K562 (cell line): ENCODE results near the gene EEFSEC. TPM values are rescaled to one million over a fixed set of nuclear protein-coding genes. Genes with fewer than 3 reads are reported as not detected.

Source experiments
- ATAC-seq: fragments of 200-7000 bp; cut with Tn5 transposase; 3 replicates; pipeline ENCODE4 v1.9.1; 2020; ENCODE audit warnings: moderate library complexity
- BruUV-seq: library from RNA; stranded (reverse); fragments of 400-500 nt; replicated peaks from 2 replicates; lab custom pipeline; 2021; lab: Mats Ljungman, UMichigan
- CTCF ChIA-PET: fragments of 300-600 bp; formaldehyde crosslinking; extraction: SDS; loops from one replicate; lab custom pipeline; 2021; ENCODE audit warnings: low intra/inter-chr PET ratio; lab: Yijun Ruan, JAX
- POLR2A ChIA-PET: fragments of 300-600, 350-650 bp; sonication (Branson Sonifier 250); formaldehyde crosslinking; extraction: SDS; loops from one replicate; lab custom pipeline; 2021; ENCODE audit warnings: antibody characterized with exemption, inconsistent platforms; lab: Yijun Ruan, JAX
- DNase-seq, 4 experiments: peaks; one replicate each; pipeline versions ENCODE4 v3.0.0 to v3.0.0-alpha.2; 2011 to 2018; ENCODE audit warnings: low spot score in 3 of 4, mixed read lengths in 3 of 4; ENCODE audit errors: extremely low read depth in 1 of 4
- FAIRE-seq: peaks from 2 replicates; lab custom pipeline; 2011; peaks lifted over from hg19 to GRCh38; lab: Jason Lieb, UNC
- H2AFZ ChIP-seq: 2 replicates; pipeline ENCODE4 v1.6.0; 2011; ENCODE audit warnings: low read depth, low read length, control low read depth, inconsistent platforms
- H3K27ac ChIP-seq: fragments of 200-600 bp; 3 replicates; pipeline ENCODE4 v1.8.0; 2011; ENCODE audit warnings: low read depth, mild to moderate bottlenecking, control low read depth, inconsistent platforms, low read length, moderate library complexity, mixed read lengths; ENCODE audit errors: extremely low read depth
- H3K27me3 ChIP-seq, 2 experiments: fragments of 300-600 bp in 1 of 2; 2 replicates in 1 of 2; 3 replicates in 1 of 2; pipeline versions ENCODE4 v1.6.0 to v1.8.0; 2011; ENCODE audit warnings: inconsistent platforms in 2 of 2, low read length in 2 of 2, mild to moderate bottlenecking in 1 of 2, mixed read lengths in 1 of 2, moderate library complexity in 1 of 2; ENCODE audit not compliant: control insufficient read depth in 2 of 2, insufficient read depth in 2 of 2
- H3K36me3 ChIP-seq: fragments of 300-600 bp; 3 replicates; pipeline ENCODE4 v1.8.0; 2011; ENCODE audit warnings: mild to moderate bottlenecking, low read length, inconsistent platforms; ENCODE audit not compliant: control insufficient read depth, insufficient read depth
- H3K4me1 ChIP-seq, 2 experiments: fragments of 200-600 bp in 1 of 2; replicated peaks in 1 of 2; 2 replicates in 1 of 2; 3 replicates in 1 of 2; pipeline versions ENCODE4 v1.5.1 to v1.8.0; 2011; ENCODE audit warnings: inconsistent platforms in 2 of 2, low read length in 2 of 2, mild to moderate bottlenecking in 1 of 2, mixed read lengths in 1 of 2, moderate library complexity in 1 of 2; ENCODE audit not compliant: control insufficient read depth in 2 of 2, insufficient read depth in 2 of 2
- H3K4me2 ChIP-seq: 2 replicates; pipeline ENCODE4 v1.6.1; 2011; ENCODE audit warnings: low read length, control low read depth, inconsistent platforms, mixed read lengths; ENCODE audit not compliant: insufficient read depth
- H3K4me3 ChIP-seq: fragments of 200-600 bp; sonication (generic), shearing (Covaris generic); 2 replicates; pipeline ENCODE4 v1.5.1; 2016; ENCODE audit warnings: control low read depth, inconsistent platforms
- H3K79me2 ChIP-seq: fragments of 200-600 bp; 3 replicates; pipeline ENCODE4 v1.8.0; 2011; ENCODE audit warnings: low read length, inconsistent platforms; ENCODE audit not compliant: control insufficient read depth, insufficient read depth
- H3K9ac ChIP-seq, 2 experiments: 2 replicates each; pipeline versions ENCODE4 v1.6.0 to v1.6.1; 2011; ENCODE audit warnings: low read depth in 2 of 2, low read length in 2 of 2, control low read depth in 1 of 2, inconsistent platforms in 1 of 2, mild to moderate bottlenecking in 1 of 2, mixed read lengths in 1 of 2; ENCODE audit not compliant: insufficient read depth in 1 of 2
- H3K9me1 ChIP-seq: one replicate; pipeline ENCODE4 v1.6.0; 2011; ENCODE audit warnings: inconsistent platforms, mild to moderate bottlenecking, low read length, moderate library complexity; ENCODE audit not compliant: control insufficient read depth, insufficient read depth
- H3K9me3 ChIP-seq: replicated peaks from 2 replicates; pipeline ENCODE4 v1.5.1; 2011; ENCODE audit warnings: low read depth, low read length, inconsistent platforms; ENCODE audit not compliant: control insufficient read depth, insufficient read depth
- H4K20me1 ChIP-seq: replicated peaks from 2 replicates; pipeline ENCODE4 v1.6.1; 2011; ENCODE audit warnings: low read length, inconsistent platforms, mixed read lengths; ENCODE audit not compliant: control insufficient read depth, insufficient read depth
- CREM ChIP-seq: IDR thresholded peaks from 2 replicates; pipeline ENCODE4 v1.6.1; 2014; ENCODE audit warnings: antibody characterized with exemption, low read depth
- DNMT1 ChIP-seq: fragments of 450-650 bp; IDR thresholded peaks from 2 replicates; pipeline ENCODE4 v1.6.1; 2016; ENCODE audit warnings: antibody characterized with exemption, mild to moderate bottlenecking
- NFRKB ChIP-seq: fragments of 450-650 bp; IDR thresholded peaks from 2 replicates; pipeline ENCODE4 v1.6.1; 2016; ENCODE audit warnings: low read depth
- PHF8 ChIP-seq: fragments of 200-600 bp; sonication (generic); IDR thresholded peaks from 2 replicates; pipeline ENCODE4 v1.6.1; 2012; ENCODE audit warnings: mixed run types, mild to moderate bottlenecking, inconsistent platforms, low read length, moderate library complexity, borderline replicate concordance
- POLR2AphosphoS2 ChIP-seq: IDR thresholded peaks from 2 replicates; pipeline ENCODE4 v1.6.1; 2012; ENCODE audit warnings: low read length, improper control_type of control experiment
- RBBP5 ChIP-seq: fragments of 200-600 bp; sonication (generic); IDR thresholded peaks from 2 replicates; pipeline ENCODE4 v1.6.1; 2012; ENCODE audit warnings: borderline replicate concordance, mild to moderate bottlenecking, low read length, control low read depth, inconsistent platforms; ENCODE audit not compliant: insufficient read depth, poor library complexity, severe bottlenecking
- SFPQ ChIP-seq: fragments of 200-400 bp; formaldehyde crosslinking; IDR thresholded peaks from 2 replicates; pipeline ENCODE4 v1.6.1; 2017; ENCODE audit warnings: mild to moderate bottlenecking, low read depth, low read length, moderate library complexity
- SUPT5H ChIP-seq: fragments of 450-650 bp; IDR thresholded peaks from 2 replicates; pipeline ENCODE4 v1.6.1; 2016
- TFAM ChIP-seq: fragments of 250-450 bp; sonication (Bioruptor Pico); conservative IDR thresholded peaks from 2 replicates; pipeline ENCODE4 v1.5.0; 2021; ENCODE audit warnings: mild to moderate bottlenecking, moderate library complexity
- ZZZ3 ChIP-seq: fragments of 450-650 bp; IDR thresholded peaks from 2 replicates; pipeline ENCODE4 v1.6.1; 2016; ENCODE audit warnings: antibody characterized with exemption, mild to moderate bottlenecking, moderate library complexity
- WGBS: fragments of 100-300 bp; shearing (Covaris generic); methylation state at CpG from one replicate; pipeline ENCODE4 v1.1.6; 2016; ENCODE audit warnings: low coverage, mixed read lengths; ENCODE audit not compliant: insufficient coverage; ENCODE audit errors: missing lambda C conversion rate; 5-methylcytosine and 5-hydroxymethylcytosine counted together
- in situ Hi-C: fragments of 300-500 bp; cut with MboI; formaldehyde crosslinking; loops from 4 replicates; pipeline ENCODE4 v1.15.0; 2018; ENCODE audit warnings: inconsistent platforms, mixed read lengths
- intact Hi-C: fragments of 100-400 bp; cut with micrococcal nuclease; formaldehyde crosslinking; loops from 2 replicates; pipeline ENCODE4 v1.14.2; 2022
- polyA plus RNA-seq, 8 experiments: library from polyadenylated mRNA; depleted of rRNA in 4 of 8; stranded (reverse) in 5 of 8; unstranded in 3 of 8; fragments of >200 nt; fragmentation: Nextera tagmentation in 2 of 8; fragmentation: Illumina TruSeq in 1 of 8; extraction: Ambion mirVana in 2 of 8; extraction: Trizol in 1 of 8; gene quantifications; 2 replicates each; pipeline versions ENCODE4 v1.2.1 to v1.2.3, GENCODE V29; 2011 to 2014; ENCODE audit warnings: inconsistent platforms in 1 of 8, missing spikeins in 1 of 8
- total RNA-seq, 7 experiments: library from RNA; depleted of rRNA in 6 of 7; stranded (reverse); fragments of >200 nt in 6 of 7; fragmentation: Illumina TruSeq in 2 of 7; extraction: Trizol in 2 of 7; gene quantifications; 2 replicates each; pipeline versions ENCODE4 v1.2.1 to v1.2.3, GENCODE V29; 2011 to 2021; ENCODE audit warnings: low replicate concordance in 1 of 7
- TF ChIP-seq, protein P1 (sequence below): fragments of 450-650 bp; formaldehyde crosslinking; IDR thresholded peaks from 2 replicates; pipeline ENCODE4 v1.4.0; 2020; ENCODE audit warnings: mild to moderate bottlenecking

EEFSEC gene
- total and polyA plus RNA-seq, 9 of the 15 experiments (the other 6 are each of a cell fraction or from before 2014, with no cell fraction given) = 0.35 to 11.8 (median 7.7) TPM

DNA sequence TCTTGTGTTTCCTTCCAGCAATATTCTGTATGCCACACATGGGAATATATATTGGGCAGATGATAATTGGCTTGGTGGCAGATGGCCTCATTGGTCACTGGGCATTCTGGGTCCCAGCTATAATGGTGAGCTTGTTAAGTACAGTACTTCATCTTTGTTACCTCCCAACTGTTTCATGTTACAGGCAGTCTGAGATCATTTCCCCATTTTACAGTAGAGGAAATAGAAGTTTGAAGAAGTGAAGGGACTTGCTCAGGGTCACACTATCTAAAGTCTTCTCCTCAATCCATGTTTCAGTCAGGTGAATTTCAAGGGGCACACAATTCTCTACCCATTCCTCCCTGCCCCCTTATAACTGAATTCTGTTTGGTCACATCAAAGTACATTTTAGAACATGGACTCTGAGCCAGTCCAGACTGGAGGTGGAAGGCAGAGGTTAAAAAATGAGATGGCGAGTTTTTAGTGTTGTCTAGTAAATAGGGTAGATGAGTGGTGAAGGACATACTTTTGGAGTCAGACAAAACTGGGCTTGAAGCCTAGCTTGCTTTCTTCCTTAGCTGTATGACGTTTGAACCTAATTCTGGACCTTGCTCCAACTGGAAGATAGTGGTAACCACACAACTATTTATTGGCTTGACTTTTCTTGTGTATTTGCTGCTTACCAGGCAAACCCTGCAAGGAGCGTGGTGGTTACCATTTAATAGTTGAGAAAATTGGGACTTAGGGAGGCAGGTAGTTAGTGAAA, 2.5 kb downstream of the EEFSEC start (continued):
- no peak for TF ChIP-seq ZZZ3
- no peak for TF ChIP-seq TFAM (CRISPR knock-in tag)
- no peak for TF ChIP-seq RBBP5
- TF ChIP-seq, protein P1, sequence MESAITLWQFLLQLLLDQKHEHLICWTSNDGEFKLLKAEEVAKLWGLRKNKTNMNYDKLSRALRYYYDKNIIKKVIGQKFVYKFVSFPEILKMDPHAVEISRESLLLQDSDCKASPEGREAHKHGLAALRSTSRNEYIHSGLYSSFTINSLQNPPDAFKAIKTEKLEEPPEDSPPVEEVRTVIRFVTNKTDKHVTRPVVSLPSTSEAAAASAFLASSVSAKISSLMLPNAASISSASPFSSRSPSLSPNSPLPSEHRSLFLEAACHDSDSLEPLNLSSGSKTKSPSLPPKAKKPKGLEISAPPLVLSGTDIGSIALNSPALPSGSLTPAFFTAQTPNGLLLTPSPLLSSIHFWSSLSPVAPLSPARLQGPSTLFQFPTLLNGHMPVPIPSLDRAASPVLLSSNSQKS (CRISPR knock-in tag) = no peak
- TF ChIP-seq PHF8 = no peak
- TF ChIP-seq CREM = no peak

GRCh38 chr3:128160661-128161060, 7.4 kb downstream of the EEFSEC start:
- in situ Hi-C loops = no loop called here
- H3K9me1 ChIP-seq = no peaks in the 10 kb centered on the region
- DNase-seq (no peak), ATAC-seq (no peak), FAIRE-seq (no peak)
- BruUV-seq = no TSS peak
- H3K9me3 ChIP-seq = no peaks in the 10 kb centered on the region
- no peaks in the 10 kb centered on the region for H3K27me3 ChIP-seq
- H3K9ac ChIP-seq = no peak overlapping the region
- no peaks in the 10 kb centered on the region for H4K20me1 ChIP-seq
- peaks cover under 1% of the 10 kb centered on the region; the same call in 1 of the 3 replicates for H3K79me2 ChIP-seq
- 83% methylated on average over 5 of the region's 5 CpGs for WGBS
- intact Hi-C loops = no loop called here
- no peak overlapping the region for H3K4me2 ChIP-seq
- H2AFZ ChIP-seq = no peak overlapping the region
- ChIA-PET POLR2A (no interaction called here), CTCF (no interaction called here)
- no peak overlapping the region for H3K27ac ChIP-seq
- no peaks in the 10 kb centered on the region for H3K4me1 ChIP-seq
- H3K4me3 ChIP-seq = no peak overlapping the region
- H3K36me3 ChIP-seq = peaks cover 29% of the 10 kb centered on the region; the same call in 2 of the 3 replicates
- TF ChIP-seq NFRKB (no peak), SUPT5H (no peak), POLR2AphosphoS2 (no peak), DNMT1 (no peak), SFPQ (no peak)
